ENCODE data around the gene COG3.

Gene COG3

GRCh38 chr13:45436953-45437352, 27.8 kb upstream of the COG3 start:
- Histone ChIP-seq H3K27ac (no peak overlapping the region), H3K4me2 (no peak overlapping the region), H3K9ac (no peak overlapping the region), H3K27me3 (ENCODE audit: insufficient read depth, low read depth) (no peaks in the 10 kb centered on the region), H3K79me2 (ENCODE audit: insufficient read depth, low read depth) (no peaks in the 10 kb centered on the region), H3K4me1 (ENCODE audit: low read depth, poor library complexity, severe bottlenecking) (peaks cover 18% of the 10 kb centered on the region), H3K36me3 (ENCODE audit: insufficient read depth) (no peaks in the 10 kb centered on the region), H4K20me1 (ENCODE audit: insufficient read depth) (no peaks in the 10 kb centered on the region), H2AFZ (ENCODE audit: low read depth) (no peak overlapping the region), H3K4me3 (IDR thresholded peaks at IDR 0.05; ENCODE audit: insufficient read depth, low read depth, low read length) (no peak overlapping the region)
- TF ChIP-seq CTCF (conservative IDR thresholded peaks at IDR 0.05; ENCODE audit: low read depth, low read length) = no peak

GRCh38 chr13:45437947-45438346, 26.8 kb upstream of the COG3 start:
- peaks cover 21% of the 10 kb centered on the region for H3K4me1 ChIP-seq (ENCODE audit: low read depth, poor library complexity, severe bottlenecking)
- TF ChIP-seq CTCF (conservative IDR thresholded peaks at IDR 0.05; ENCODE audit: low read depth, low read length) = no peak
- H3K27ac ChIP-seq = no peak overlapping the region
- no peak overlapping the region for H2AFZ ChIP-seq (ENCODE audit: low read depth)
- no peaks in the 10 kb centered on the region for H3K27me3 ChIP-seq (ENCODE audit: insufficient read depth, low read depth)
- H3K9ac ChIP-seq = no peak overlapping the region
- H3K4me3 ChIP-seq (IDR thresholded peaks at IDR 0.05; ENCODE audit: insufficient read depth, low read depth, low read length) = no peak overlapping the region
- H3K79me2 ChIP-seq (ENCODE audit: insufficient read depth, low read depth) = no peaks in the 10 kb centered on the region
- H4K20me1 ChIP-seq (ENCODE audit: insufficient read depth) = no peaks in the 10 kb centered on the region
- no peak overlapping the region for H3K4me2 ChIP-seq
- H3K36me3 ChIP-seq (ENCODE audit: insufficient read depth) = no peaks in the 10 kb centered on the region

GRCh38 chr13:45439008-45439407, 25.7 kb upstream of the COG3 start:
- Histone ChIP-seq H2AFZ (ENCODE audit: low read depth) (no peak overlapping the region), H4K20me1 (ENCODE audit: insufficient read depth) (no peaks in the 10 kb centered on the region), H3K79me2 (ENCODE audit: insufficient read depth, low read depth) (no peaks in the 10 kb centered on the region), H3K4me1 (ENCODE audit: low read depth, poor library complexity, severe bottlenecking) (peaks cover 21% of the 10 kb centered on the region), H3K36me3 (ENCODE audit: insufficient read depth) (no peaks in the 10 kb centered on the region), H3K27me3 (ENCODE audit: insufficient read depth, low read depth) (no peaks in the 10 kb centered on the region), H3K9ac (no peak overlapping the region), H3K4me3 (IDR thresholded peaks at IDR 0.05; ENCODE audit: insufficient read depth, low read depth, low read length) (no peak overlapping the region), H3K4me2 (no peak overlapping the region), H3K27ac (no peak overlapping the region)
- TF ChIP-seq CTCF (conservative IDR thresholded peaks at IDR 0.05; ENCODE audit: low read depth, low read length) = no peak

- no peak overlapping the region for H2AFZ ChIP-seq (ENCODE audit: low read depth)
- H3K4me2 ChIP-seq = no peak overlapping the region
- peaks cover 21% of the 10 kb centered on the region for H3K4me1 ChIP-seq (ENCODE audit: low read depth, poor library complexity, severe bottlenecking)
- H4K20me1 ChIP-seq (ENCODE audit: insufficient read depth) = no peaks in the 10 kb centered on the region
- TF ChIP-seq CTCF (conservative IDR thresholded peaks at IDR 0.05; ENCODE audit: low read depth, low read length) = no peak
- H3K27me3 ChIP-seq (ENCODE audit: insufficient read depth, low read depth) = no peaks in the 10 kb centered on the region
- H3K27ac ChIP-seq = no peak overlapping the region
- H3K9ac ChIP-seq = no peak overlapping the region
- H3K79me2 ChIP-seq (ENCODE audit: insufficient read depth, low read depth) = no peaks in the 10 kb centered on the region
- no peaks in the 10 kb centered on the region for H3K36me3 ChIP-seq (ENCODE audit: insufficient read depth)
- no peak overlapping the region for H3K4me3 ChIP-seq (IDR thresholded peaks at IDR 0.05; ENCODE audit: insufficient read depth, low read depth, low read length)
These were observed 24.8 kb upstream of the COG3 start for GRCh38 chr13:45439781-45440462.
